WTC11 (cell line): ENCODE measurements around the gene MUC2.

Experiments
- CTCF ChIP-seq: fragments of 200-600 bp; IDR thresholded peaks from 2 replicates; pipeline ENCODE4 v1.8.0; 2022; ENCODE audit warnings: antibody characterized with exemption
- HMGXB4 ChIP-seq: sonication (generic); formaldehyde crosslinking; IDR thresholded peaks from 2 replicates; pipeline ENCODE4 v1.8.1; 2023; ENCODE audit warnings: mild to moderate bottlenecking, moderate library complexity, missing genetic modification reagents
- NFATC4 ChIP-seq: fragments of 250-450 bp; sonication (Bioruptor Pico); IDR thresholded peaks from 2 replicates; pipeline ENCODE4 v1.9.0; 2021; ENCODE audit warnings: mild to moderate bottlenecking

GRCh38 chr11:1033016-1033798 is 41.5 kb upstream of the MUC2 start:
- no peak for TF ChIP-seq CTCF
- TF ChIP-seq HMGXB4 = no peak
- no peak for TF ChIP-seq NFATC4 (CRISPR knock-in tag)
